Neural cell (in vitro differentiated cells): ENCODE results near the gene GLT1D1.

Experiments
- CTCF ChIP-seq: fragments of 450-650 bp; IDR thresholded peaks from 2 replicates; pipeline ENCODE4 v1.5.1; 2014; ENCODE audit warnings: antibody characterized with exemption, mild to moderate bottlenecking, moderate library complexity; ENCODE audit not compliant: poor library complexity, severe bottlenecking
- EP300 ChIP-seq: fragments of 450-650 bp; conservative IDR thresholded peaks from 2 replicates; pipeline ENCODE4 v1.6.1; 2014; ENCODE audit warnings: antibody characterized with exemption, mild to moderate bottlenecking, moderate library complexity; ENCODE audit not compliant: poor library complexity, severe bottlenecking
- EZH2 ChIP-seq: fragments of 200-600, 300-800 bp; shearing (Covaris generic), sonication (generic); IDR thresholded peaks from 2 replicates; pipeline ENCODE4 v1.6.1; 2014; ENCODE audit warnings: antibody characterized with exemption, low read length, borderline replicate concordance, mild to moderate bottlenecking; ENCODE audit not compliant: insufficient read depth, poor library complexity, severe bottlenecking
- RAD21 ChIP-seq: fragments of 450-650 bp; conservative IDR thresholded peaks from 2 replicates; pipeline ENCODE4 v1.6.1; 2014; ENCODE audit warnings: antibody characterized with exemption, mild to moderate bottlenecking, moderate library complexity
- SMC3 ChIP-seq: fragments of 450-650 bp; conservative IDR thresholded peaks from 2 replicates; pipeline ENCODE4 v1.6.1; 2014; ENCODE audit warnings: antibody characterized with exemption, mild to moderate bottlenecking, moderate library complexity; ENCODE audit not compliant: poor library complexity
- TAF1 ChIP-seq: IDR thresholded peaks from 2 replicates; pipeline ENCODE4 v1.6.1; 2012; ENCODE audit warnings: low read depth
- TF ChIP-seq, protein P1 (sequence below): IDR thresholded peaks from 2 replicates; pipeline ENCODE4 v1.6.1; 2012; ENCODE audit warnings: borderline replicate concordance

- no peak for TF ChIP-seq EP300
- TF ChIP-seq CTCF = no peak
- no peak for TF ChIP-seq TAF1
- no peak for TF ChIP-seq EZH2
- no peak for TF ChIP-seq RAD21
- no peak for TF ChIP-seq SMC3
- TF ChIP-seq, protein P1, sequence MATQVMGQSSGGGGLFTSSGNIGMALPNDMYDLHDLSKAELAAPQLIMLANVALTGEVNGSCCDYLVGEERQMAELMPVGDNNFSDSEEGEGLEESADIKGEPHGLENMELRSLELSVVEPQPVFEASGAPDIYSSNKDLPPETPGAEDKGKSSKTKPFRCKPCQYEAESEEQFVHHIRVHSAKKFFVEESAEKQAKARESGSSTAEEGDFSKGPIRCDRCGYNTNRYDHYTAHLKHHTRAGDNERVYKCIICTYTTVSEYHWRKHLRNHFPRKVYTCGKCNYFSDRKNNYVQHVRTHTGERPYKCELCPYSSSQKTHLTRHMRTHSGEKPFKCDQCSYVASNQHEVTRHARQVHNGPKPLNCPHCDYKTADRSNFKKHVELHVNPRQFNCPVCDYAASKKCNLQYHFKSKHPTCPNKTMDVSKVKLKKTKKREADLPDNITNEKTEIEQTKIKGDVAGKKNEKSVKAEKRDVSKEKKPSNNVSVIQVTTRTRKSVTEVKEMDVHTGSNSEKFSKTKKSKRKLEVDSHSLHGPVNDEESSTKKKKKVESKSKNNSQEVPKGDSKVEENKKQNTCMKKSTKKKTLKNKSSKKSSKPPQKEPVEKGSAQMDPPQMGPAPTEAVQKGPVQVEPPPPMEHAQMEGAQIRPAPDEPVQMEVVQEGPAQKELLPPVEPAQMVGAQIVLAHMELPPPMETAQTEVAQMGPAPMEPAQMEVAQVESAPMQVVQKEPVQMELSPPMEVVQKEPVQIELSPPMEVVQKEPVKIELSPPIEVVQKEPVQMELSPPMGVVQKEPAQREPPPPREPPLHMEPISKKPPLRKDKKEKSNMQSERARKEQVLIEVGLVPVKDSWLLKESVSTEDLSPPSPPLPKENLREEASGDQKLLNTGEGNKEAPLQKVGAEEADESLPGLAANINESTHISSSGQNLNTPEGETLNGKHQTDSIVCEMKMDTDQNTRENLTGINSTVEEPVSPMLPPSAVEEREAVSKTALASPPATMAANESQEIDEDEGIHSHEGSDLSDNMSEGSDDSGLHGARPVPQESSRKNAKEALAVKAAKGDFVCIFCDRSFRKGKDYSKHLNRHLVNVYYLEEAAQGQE = no peak
Observed at GRCh38 chr12:128918481-128919260, 65.4 kb downstream of the GLT1D1 start.
